K562 (cell line): Measurements from ENCODE around the gene HEMGN. TPM values are rescaled to one million over a fixed set of nuclear protein-coding genes. Genes with fewer than 3 reads are reported as not detected.

Experiments used
- FOS ChIP-seq: IDR thresholded peaks from 3 replicates; pipeline ENCODE4 v1.6.1; 2011; ENCODE audit not compliant: insufficient read length; ENCODE audit errors: extremely low read depth
- JUND ChIP-seq, 2 experiments: IDR thresholded peaks; 2 replicates in 1 of 2; 3 replicates in 1 of 2; pipeline ENCODE4 v1.6.1; 2011; ENCODE audit warnings: borderline replicate concordance in 2 of 2, low read depth in 2 of 2, low read length in 2 of 2, improper control_type of control experiment in 1 of 2, missing biosample characterization in 1 of 2, missing genetic modification characterization in 1 of 2, missing genetic modification reagents in 1 of 2
- KAT8 ChIP-seq: fragments of 450-650 bp; IDR thresholded peaks from 2 replicates; pipeline ENCODE4 v1.6.1; 2016; ENCODE audit warnings: low read depth, mild to moderate bottlenecking
- KDM1A ChIP-seq, 2 experiments: fragments of 450-650 bp; IDR thresholded peaks; 2 replicates each; pipeline ENCODE4 v1.6.1; 2016; ENCODE audit warnings: mild to moderate bottlenecking in 2 of 2
- KLF1 ChIP-seq: fragments of 450-650 bp; IDR thresholded peaks from 2 replicates; pipeline ENCODE4 v1.6.1; 2016; ENCODE audit warnings: missing genetic modification characterization, missing compliant biosample characterization
- STAT5A ChIP-seq: IDR thresholded peaks from 2 replicates; pipeline ENCODE4 v1.6.1; 2012; ENCODE audit warnings: low read length, inconsistent platforms, borderline replicate concordance
- TCF15 ChIP-seq: fragments of 250-450 bp; sonication (Bioruptor Pico); IDR thresholded peaks from 2 replicates; pipeline ENCODE4 v1.8.0; 2022; ENCODE audit warnings: moderate library complexity, mild to moderate bottlenecking, inconsistent platforms
- ZNF124 ChIP-seq: sonication (generic); formaldehyde crosslinking; IDR thresholded peaks from 2 replicates; pipeline ENCODE4 v1.8.1; 2022; ENCODE audit warnings: missing genetic modification reagents
- ZNF75A ChIP-seq: fragments of 450-650 bp; formaldehyde crosslinking; IDR thresholded peaks from 2 replicates; pipeline ENCODE4 v1.4.0; 2020; ENCODE audit warnings: mild to moderate bottlenecking
- ZNF77 ChIP-seq: fragments of 250-450 bp; sonication (Bioruptor Pico); IDR thresholded peaks from 2 replicates; pipeline ENCODE4 v1.5.0; 2020
- polyA plus RNA-seq, 8 experiments: library from polyadenylated mRNA; depleted of rRNA in 4 of 8; stranded (reverse) in 5 of 8; unstranded in 3 of 8; fragments of >200 nt; fragmentation: Nextera tagmentation in 2 of 8; fragmentation: Illumina TruSeq in 1 of 8; extraction: Ambion mirVana in 2 of 8; extraction: Trizol in 1 of 8; gene quantifications; 2 replicates each; pipeline versions ENCODE4 v1.2.1 to v1.2.3, GENCODE V29; 2011 to 2014; ENCODE audit warnings: inconsistent platforms in 1 of 8, missing spikeins in 1 of 8
- total RNA-seq, 7 experiments: library from RNA; depleted of rRNA in 6 of 7; stranded (reverse); fragments of >200 nt in 6 of 7; fragmentation: Illumina TruSeq in 2 of 7; extraction: Trizol in 2 of 7; gene quantifications; 2 replicates each; pipeline versions ENCODE4 v1.2.1 to v1.2.3, GENCODE V29; 2011 to 2021; ENCODE audit warnings: low replicate concordance in 1 of 7
- TF ChIP-seq, protein P1 (sequence below): sonication (generic); formaldehyde crosslinking; IDR thresholded peaks from 2 replicates; pipeline ENCODE4 v1.8.0; 2022; ENCODE audit warnings: missing genetic modification reagents, mild to moderate bottlenecking, borderline replicate concordance
- TF ChIP-seq, protein P2 (sequence below): fragments of 200-800 bp; sonication (Bioruptor generic); IDR thresholded peaks from 2 replicates; pipeline ENCODE4 v1.6.1; 2016; ENCODE audit warnings: missing genetic modification characterization, missing compliant biosample characterization
- TF ChIP-seq, protein P3 (sequence below), 2 experiments: fragments of 450-650 bp in 1 of 2; sonication (generic) in 1 of 2; formaldehyde crosslinking; conservative IDR thresholded peaks; 2 replicates each; pipeline versions ENCODE4 v1.4.0 to v1.8.1; 2020 to 2022; ENCODE audit warnings: mild to moderate bottlenecking in 1 of 2, missing genetic modification reagents in 1 of 2
- TF ChIP-seq, protein P4 (sequence below): fragments of 200-800 bp; sonication (Bioruptor generic); IDR thresholded peaks from 2 replicates; pipeline ENCODE4 v1.6.1; 2017; ENCODE audit warnings: missing genetic modification characterization, missing compliant biosample characterization
- TF ChIP-seq, protein P5 (sequence below): sonication (generic); formaldehyde crosslinking; IDR thresholded peaks from 2 replicates; pipeline ENCODE4 v1.9.0; 2022; ENCODE audit warnings: mild to moderate bottlenecking, missing genetic modification reagents

HEMGN gene
- total and polyA plus RNA-seq, 9 of the 15 experiments (the other 6 are each of a cell fraction or from before 2014, with no cell fraction given) = 56.3 to 258 (median 137) TPM

GRCh38 chr9:97921959-97922724 is 15.8 kb downstream of the HEMGN start, which contains the start of gene TRMO (continued):
- TF ChIP-seq, protein P1, sequence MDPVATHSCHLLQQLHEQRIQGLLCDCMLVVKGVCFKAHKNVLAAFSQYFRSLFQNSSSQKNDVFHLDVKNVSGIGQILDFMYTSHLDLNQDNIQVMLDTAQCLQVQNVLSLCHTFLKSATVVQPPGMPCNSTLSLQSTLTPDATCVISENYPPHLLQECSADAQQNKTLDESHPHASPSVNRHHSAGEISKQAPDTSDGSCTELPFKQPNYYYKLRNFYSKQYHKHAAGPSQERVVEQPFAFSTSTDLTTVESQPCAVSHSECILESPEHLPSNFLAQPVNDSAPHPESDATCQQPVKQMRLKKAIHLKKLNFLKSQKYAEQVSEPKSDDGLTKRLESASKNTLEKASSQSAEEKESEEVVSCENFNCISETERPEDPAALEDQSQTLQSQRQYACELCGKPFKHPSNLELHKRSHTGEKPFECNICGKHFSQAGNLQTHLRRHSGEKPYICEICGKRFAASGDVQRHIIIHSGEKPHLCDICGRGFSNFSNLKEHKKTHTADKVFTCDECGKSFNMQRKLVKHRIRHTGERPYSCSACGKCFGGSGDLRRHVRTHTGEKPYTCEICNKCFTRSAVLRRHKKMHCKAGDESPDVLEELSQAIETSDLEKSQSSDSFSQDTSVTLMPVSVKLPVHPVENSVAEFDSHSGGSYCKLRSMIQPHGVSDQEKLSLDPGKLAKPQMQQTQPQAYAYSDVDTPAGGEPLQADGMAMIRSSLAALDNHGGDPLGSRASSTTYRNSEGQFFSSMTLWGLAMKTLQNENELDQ (CRISPR knock-in tag) = no peak
- TF ChIP-seq, protein P2, sequence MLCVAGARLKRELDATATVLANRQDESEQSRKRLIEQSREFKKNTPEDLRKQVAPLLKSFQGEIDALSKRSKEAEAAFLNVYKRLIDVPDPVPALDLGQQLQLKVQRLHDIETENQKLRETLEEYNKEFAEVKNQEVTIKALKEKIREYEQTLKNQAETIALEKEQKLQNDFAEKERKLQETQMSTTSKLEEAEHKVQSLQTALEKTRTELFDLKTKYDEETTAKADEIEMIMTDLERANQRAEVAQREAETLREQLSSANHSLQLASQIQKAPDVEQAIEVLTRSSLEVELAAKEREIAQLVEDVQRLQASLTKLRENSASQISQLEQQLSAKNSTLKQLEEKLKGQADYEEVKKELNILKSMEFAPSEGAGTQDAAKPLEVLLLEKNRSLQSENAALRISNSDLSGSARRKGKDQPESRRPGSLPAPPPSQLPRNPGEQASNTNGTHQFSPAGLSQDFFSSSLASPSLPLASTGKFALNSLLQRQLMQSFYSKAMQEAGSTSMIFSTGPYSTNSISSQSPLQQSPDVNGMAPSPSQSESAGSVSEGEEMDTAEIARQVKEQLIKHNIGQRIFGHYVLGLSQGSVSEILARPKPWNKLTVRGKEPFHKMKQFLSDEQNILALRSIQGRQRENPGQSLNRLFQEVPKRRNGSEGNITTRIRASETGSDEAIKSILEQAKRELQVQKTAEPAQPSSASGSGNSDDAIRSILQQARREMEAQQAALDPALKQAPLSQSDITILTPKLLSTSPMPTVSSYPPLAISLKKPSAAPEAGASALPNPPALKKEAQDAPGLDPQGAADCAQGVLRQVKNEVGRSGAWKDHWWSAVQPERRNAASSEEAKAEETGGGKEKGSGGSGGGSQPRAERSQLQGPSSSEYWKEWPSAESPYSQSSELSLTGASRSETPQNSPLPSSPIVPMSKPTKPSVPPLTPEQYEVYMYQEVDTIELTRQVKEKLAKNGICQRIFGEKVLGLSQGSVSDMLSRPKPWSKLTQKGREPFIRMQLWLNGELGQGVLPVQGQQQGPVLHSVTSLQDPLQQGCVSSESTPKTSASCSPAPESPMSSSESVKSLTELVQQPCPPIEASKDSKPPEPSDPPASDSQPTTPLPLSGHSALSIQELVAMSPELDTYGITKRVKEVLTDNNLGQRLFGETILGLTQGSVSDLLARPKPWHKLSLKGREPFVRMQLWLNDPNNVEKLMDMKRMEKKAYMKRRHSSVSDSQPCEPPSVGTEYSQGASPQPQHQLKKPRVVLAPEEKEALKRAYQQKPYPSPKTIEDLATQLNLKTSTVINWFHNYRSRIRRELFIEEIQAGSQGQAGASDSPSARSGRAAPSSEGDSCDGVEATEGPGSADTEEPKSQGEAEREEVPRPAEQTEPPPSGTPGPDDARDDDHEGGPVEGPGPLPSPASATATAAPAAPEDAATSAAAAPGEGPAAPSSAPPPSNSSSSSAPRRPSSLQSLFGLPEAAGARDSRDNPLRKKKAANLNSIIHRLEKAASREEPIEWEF (CRISPR knock-in tag) = peak; percentile 76; the same call in 1 of the 2 replicates
- TF ChIP-seq, protein P3, sequence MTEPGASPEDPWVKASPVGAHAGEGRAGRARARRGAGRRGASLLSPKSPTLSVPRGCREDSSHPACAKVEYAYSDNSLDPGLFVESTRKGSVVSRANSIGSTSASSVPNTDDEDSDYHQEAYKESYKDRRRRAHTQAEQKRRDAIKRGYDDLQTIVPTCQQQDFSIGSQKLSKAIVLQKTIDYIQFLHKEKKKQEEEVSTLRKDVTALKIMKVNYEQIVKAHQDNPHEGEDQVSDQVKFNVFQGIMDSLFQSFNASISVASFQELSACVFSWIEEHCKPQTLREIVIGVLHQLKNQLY (CRISPR knock-in tag; conservative IDR thresholded peaks at IDR 0.05) = peak; percentile 87 to 94; a peak in 3 of 4 replicates
- TF ChIP-seq FOS = peak; percentile 74
- no peak for TF ChIP-seq KLF1 (tag)
- TF ChIP-seq, protein P4, sequence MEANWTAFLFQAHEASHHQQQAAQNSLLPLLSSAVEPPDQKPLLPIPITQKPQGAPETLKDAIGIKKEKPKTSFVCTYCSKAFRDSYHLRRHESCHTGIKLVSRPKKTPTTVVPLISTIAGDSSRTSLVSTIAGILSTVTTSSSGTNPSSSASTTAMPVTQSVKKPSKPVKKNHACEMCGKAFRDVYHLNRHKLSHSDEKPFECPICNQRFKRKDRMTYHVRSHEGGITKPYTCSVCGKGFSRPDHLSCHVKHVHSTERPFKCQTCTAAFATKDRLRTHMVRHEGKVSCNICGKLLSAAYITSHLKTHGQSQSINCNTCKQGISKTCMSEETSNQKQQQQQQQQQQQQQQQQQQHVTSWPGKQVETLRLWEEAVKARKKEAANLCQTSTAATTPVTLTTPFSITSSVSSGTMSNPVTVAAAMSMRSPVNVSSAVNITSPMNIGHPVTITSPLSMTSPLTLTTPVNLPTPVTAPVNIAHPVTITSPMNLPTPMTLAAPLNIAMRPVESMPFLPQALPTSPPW (CRISPR knock-in tag) = peak; percentile 43; the same call in 1 of the 2 replicates
- TF ChIP-seq TCF15 (CRISPR knock-in tag) = 0 out of 2 replicates have a peak, but pooled peaks have one; percentile 50
- TF ChIP-seq ZNF75A (CRISPR knock-in tag) = no peak
- TF ChIP-seq, protein P5, sequence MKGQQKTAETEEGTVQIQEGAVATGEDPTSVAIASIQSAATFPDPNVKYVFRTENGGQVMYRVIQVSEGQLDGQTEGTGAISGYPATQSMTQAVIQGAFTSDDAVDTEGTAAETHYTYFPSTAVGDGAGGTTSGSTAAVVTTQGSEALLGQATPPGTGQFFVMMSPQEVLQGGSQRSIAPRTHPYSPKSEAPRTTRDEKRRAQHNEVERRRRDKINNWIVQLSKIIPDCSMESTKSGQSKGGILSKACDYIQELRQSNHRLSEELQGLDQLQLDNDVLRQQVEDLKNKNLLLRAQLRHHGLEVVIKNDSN (CRISPR knock-in tag) = peak; percentile 100
- TF ChIP-seq ZNF124 (CRISPR knock-in tag) = no peak
- peak; percentile 57; the same call in 1 of the 2 replicates for TF ChIP-seq KAT8
- peak; percentile 49; the same call in 1 of the 2 replicates for TF ChIP-seq STAT5A
- 0 out of 2 replicates have a peak, but pooled peaks have one; percentile 57 for TF ChIP-seq ZNF77
- no peak for TF ChIP-seq KDM1A (IDR thresholded peaks at IDR 0.05)
- peak; percentile 100 for TF ChIP-seq JUND (IDR thresholded peaks at IDR 0.05; ENCODE audit: borderline replicate concordance, low read depth, low read length)
- TF ChIP-seq JUND (tag; IDR thresholded peaks at IDR 0.05; ENCODE audit: borderline replicate concordance, low read depth, low read length) = peak; percentile 100
